Panc1 (cell line): ENCODE data around the gene TM7SF2. TPM values are rescaled to one million over a fixed set of nuclear protein-coding genes. Genes with fewer than 3 reads are reported as not detected.

Experiments used
- ATAC-seq: fragments of 200-7000 bp; cut with Tn5 transposase; 2 replicates; pipeline ENCODE4 v1.9.1; 2020; ENCODE audit warnings: mild to moderate bottlenecking, moderate library complexity
- BruUV-seq: library from RNA; stranded (reverse); fragments of 400-500 nt; replicated peaks from 2 replicates; lab custom pipeline; 2021; lab: Mats Ljungman, UMichigan
- CTCF ChIA-PET: fragments of 300-600 bp; sonication (Branson Sonifier 250); formaldehyde crosslinking; loops from one replicate; lab custom pipeline; 2022; ENCODE audit warnings: antibody characterized with exemption; lab: Charles Lee
- POLR2A ChIA-PET: fragments of 300-600 bp; sonication (Branson Sonifier 250); formaldehyde crosslinking; loops from one replicate; lab custom pipeline; 2022; ENCODE audit warnings: antibody characterized with exemption; lab: Charles Lee
- DNase-seq: peaks from one replicate; pipeline ENCODE4 v3.0.0-alpha.2; 2010; ENCODE audit warnings: low read depth, low spot score
- H3K27ac ChIP-seq: 2 replicates; pipeline ENCODE4 v1.5.1; 2011; ENCODE audit warnings: mild to moderate bottlenecking, low read length, inconsistent platforms
- H3K27me3 ChIP-seq: fragments of 200-500 bp; sonication (Bioruptor generic); 2 replicates; pipeline ENCODE4 v1.6.0; 2014; ENCODE audit warnings: low read length, inconsistent platforms; ENCODE audit not compliant: control insufficient read depth, insufficient read depth
- H3K36me3 ChIP-seq: fragments of 200-500 bp; sonication (Bioruptor generic); 2 replicates; pipeline ENCODE4 v1.5.1; 2014; ENCODE audit warnings: inconsistent platforms, mild to moderate bottlenecking, low read length, moderate library complexity; ENCODE audit not compliant: control insufficient read depth, insufficient read depth
- H3K4me1 ChIP-seq: 2 replicates; pipeline ENCODE4 v1.5.1; 2011; ENCODE audit warnings: inconsistent platforms, mild to moderate bottlenecking, low read length, moderate library complexity; ENCODE audit not compliant: control insufficient read depth, insufficient read depth
- H3K4me3 ChIP-seq, 2 experiments: 2 replicates each; pipeline ENCODE4 v1.5.1; 2011 to 2012; ENCODE audit warnings: low read depth in 2 of 2, low read length in 2 of 2, mild to moderate bottlenecking in 2 of 2, inconsistent platforms in 1 of 2, moderate library complexity in 1 of 2
- H3K9me3 ChIP-seq: fragments of 200-500 bp; sonication (Bioruptor generic); 2 replicates; pipeline ENCODE4 v1.5.1; 2014; ENCODE audit warnings: low read depth, mild to moderate bottlenecking, inconsistent platforms, low read length, moderate library complexity; ENCODE audit not compliant: control insufficient read depth, insufficient read depth
- POLR2AphosphoS5 ChIP-seq: IDR thresholded peaks from 2 replicates; pipeline ENCODE4 v1.6.1; 2012; ENCODE audit warnings: mild to moderate bottlenecking, low read depth, low read length, moderate library complexity
- SIN3A ChIP-seq: IDR thresholded peaks from 2 replicates; pipeline ENCODE4 v1.6.1; 2012; ENCODE audit warnings: low read depth, mild to moderate bottlenecking, low read length, moderate library complexity, borderline replicate concordance; ENCODE audit not compliant: insufficient read depth
- TCF7L2 ChIP-seq: IDR thresholded peaks from 2 replicates; pipeline ENCODE4 v1.6.1; 2011; ENCODE audit warnings: mild to moderate bottlenecking, low read depth, low read length, inconsistent platforms
- in situ Hi-C: cut with HindIII; loops from 2 replicates; pipeline ENCODE4 v1.10.0; 2016; ENCODE audit warnings: low sequenced_read_pairs, low pct_unique_long_range_greater_than_20kb
- intact Hi-C: fragments of 100-400 bp; cut with micrococcal nuclease; formaldehyde crosslinking; loops from one replicate; pipeline ENCODE4 v1.10.0; 2022; ENCODE audit not compliant: unreplicated experiment
- total RNA-seq: library from RNA; stranded (reverse); gene quantifications from one replicate; pipeline ENCODE4 v1.2.1, GENCODE V29; 2021; ENCODE audit not compliant: unreplicated experiment
- TF ChIP-seq, protein P1 (sequence below), 2 experiments: IDR thresholded peaks; 2 replicates each; pipeline ENCODE4 v1.6.1; 2011 to 2012; ENCODE audit warnings: low read depth in 2 of 2, control low read depth in 1 of 2, low read length in 1 of 2, mild to moderate bottlenecking in 1 of 2, moderate library complexity in 1 of 2; ENCODE audit not compliant: insufficient read depth in 1 of 2
- TF ChIP-seq, protein P2 (sequence below): fragments of 450-650 bp; IDR thresholded peaks from 2 replicates; pipeline ENCODE4 v1.5.1; 2017; ENCODE audit warnings: mild to moderate bottlenecking

Gene TM7SF2
- total RNA-seq, 1 experiment from 2014 or later = 85.4 TPM

GRCh38 chr11:65110354-65110861 is 1.3 kb upstream of the TM7SF2 start:
- TF ChIP-seq SIN3A (no peak), POLR2AphosphoS5 (peak; percentile 66; the same call in 1 of the 2 replicates), TCF7L2 (peak; percentile 45)
- TF ChIP-seq, protein P1, sequence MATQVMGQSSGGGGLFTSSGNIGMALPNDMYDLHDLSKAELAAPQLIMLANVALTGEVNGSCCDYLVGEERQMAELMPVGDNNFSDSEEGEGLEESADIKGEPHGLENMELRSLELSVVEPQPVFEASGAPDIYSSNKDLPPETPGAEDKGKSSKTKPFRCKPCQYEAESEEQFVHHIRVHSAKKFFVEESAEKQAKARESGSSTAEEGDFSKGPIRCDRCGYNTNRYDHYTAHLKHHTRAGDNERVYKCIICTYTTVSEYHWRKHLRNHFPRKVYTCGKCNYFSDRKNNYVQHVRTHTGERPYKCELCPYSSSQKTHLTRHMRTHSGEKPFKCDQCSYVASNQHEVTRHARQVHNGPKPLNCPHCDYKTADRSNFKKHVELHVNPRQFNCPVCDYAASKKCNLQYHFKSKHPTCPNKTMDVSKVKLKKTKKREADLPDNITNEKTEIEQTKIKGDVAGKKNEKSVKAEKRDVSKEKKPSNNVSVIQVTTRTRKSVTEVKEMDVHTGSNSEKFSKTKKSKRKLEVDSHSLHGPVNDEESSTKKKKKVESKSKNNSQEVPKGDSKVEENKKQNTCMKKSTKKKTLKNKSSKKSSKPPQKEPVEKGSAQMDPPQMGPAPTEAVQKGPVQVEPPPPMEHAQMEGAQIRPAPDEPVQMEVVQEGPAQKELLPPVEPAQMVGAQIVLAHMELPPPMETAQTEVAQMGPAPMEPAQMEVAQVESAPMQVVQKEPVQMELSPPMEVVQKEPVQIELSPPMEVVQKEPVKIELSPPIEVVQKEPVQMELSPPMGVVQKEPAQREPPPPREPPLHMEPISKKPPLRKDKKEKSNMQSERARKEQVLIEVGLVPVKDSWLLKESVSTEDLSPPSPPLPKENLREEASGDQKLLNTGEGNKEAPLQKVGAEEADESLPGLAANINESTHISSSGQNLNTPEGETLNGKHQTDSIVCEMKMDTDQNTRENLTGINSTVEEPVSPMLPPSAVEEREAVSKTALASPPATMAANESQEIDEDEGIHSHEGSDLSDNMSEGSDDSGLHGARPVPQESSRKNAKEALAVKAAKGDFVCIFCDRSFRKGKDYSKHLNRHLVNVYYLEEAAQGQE (IDR thresholded peaks at IDR 0.05; ENCODE audit: insufficient read depth in 1 of 2, low read depth in 2 of 2, low read length in 1 of 2) = no peak
- TF ChIP-seq, protein P2, sequence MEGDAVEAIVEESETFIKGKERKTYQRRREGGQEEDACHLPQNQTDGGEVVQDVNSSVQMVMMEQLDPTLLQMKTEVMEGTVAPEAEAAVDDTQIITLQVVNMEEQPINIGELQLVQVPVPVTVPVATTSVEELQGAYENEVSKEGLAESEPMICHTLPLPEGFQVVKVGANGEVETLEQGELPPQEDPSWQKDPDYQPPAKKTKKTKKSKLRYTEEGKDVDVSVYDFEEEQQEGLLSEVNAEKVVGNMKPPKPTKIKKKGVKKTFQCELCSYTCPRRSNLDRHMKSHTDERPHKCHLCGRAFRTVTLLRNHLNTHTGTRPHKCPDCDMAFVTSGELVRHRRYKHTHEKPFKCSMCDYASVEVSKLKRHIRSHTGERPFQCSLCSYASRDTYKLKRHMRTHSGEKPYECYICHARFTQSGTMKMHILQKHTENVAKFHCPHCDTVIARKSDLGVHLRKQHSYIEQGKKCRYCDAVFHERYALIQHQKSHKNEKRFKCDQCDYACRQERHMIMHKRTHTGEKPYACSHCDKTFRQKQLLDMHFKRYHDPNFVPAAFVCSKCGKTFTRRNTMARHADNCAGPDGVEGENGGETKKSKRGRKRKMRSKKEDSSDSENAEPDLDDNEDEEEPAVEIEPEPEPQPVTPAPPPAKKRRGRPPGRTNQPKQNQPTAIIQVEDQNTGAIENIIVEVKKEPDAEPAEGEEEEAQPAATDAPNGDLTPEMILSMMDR = peak; percentile 99
- BruUV-seq = no TSS peak
- Histone ChIP-seq H3K36me3 (no peaks in the 10 kb centered on the region), H3K9me3 (no peaks in the 10 kb centered on the region), H3K27me3 (no peaks in the 10 kb centered on the region), H3K4me1 (peaks cover 21% of the 10 kb centered on the region), H3K4me3 (no peak overlapping the region), H3K27ac (peak overlapping the region; percentile 25)
- peak; percentile 68 for ATAC-seq
- POLR2A ChIA-PET = interaction anchor here (1.0 kb wide), 1 partner anchor 8 kb away, joined by 6 read pairs; no protein-coding TSS in a partner anchor
- CTCF ChIA-PET = interaction anchor here (0.9 to 1.5 kb wide), 7 partner anchors 9 to 256 kb away, joined by 3 to 6 read pairs (median 3); partner anchors contain the start of gene ARL2
- in situ Hi-C loops = no loop called here
- DNase-seq = peak; percentile 80
- intact Hi-C loops = loop anchor here (10.0 kb wide), 1 partner anchor 266 kb away; the partner anchor contains the start of gene CDC42BPG

DNA sequence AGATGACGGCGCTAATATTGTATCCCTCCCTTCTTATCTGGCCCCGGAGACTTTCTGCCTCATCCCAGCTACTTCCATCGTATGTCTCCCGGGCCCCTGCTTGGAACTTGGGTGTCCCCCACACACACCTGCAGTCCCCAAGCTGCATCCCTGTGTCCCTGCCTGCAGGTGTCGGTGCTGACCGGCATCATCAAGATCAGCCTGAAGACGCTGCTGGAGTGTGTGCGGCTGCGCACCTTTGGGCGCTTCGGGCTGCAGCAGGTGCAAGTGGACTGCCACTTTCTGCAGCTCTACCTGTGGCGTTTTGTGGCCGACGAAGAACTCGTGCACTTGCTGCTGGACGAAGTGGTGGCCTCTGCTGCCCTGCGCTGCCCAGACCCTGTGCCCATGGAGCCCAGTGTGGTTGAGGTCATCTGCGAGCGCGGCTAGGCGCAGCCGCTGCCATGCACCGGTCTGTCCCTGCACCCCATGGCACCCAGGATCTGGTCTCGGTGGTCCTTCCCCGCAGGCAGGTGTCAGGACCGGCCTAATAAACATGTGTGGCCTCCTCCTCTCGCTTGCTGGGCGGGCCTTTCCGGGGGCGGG is 421 bp upstream of the TM7SF2 start:
- TF ChIP-seq, protein P2 = no peak
- TF ChIP-seq, protein P1 (IDR thresholded peaks at IDR 0.05; ENCODE audit: insufficient read depth in 1 of 2, low read depth in 2 of 2, low read length in 1 of 2) = no peak
- TF ChIP-seq SIN3A (no peak), TCF7L2 (no peak), POLR2AphosphoS5 (no peak)
- in situ Hi-C loops = no loop called here
- BruUV-seq = no TSS peak
- intact Hi-C loops = loop anchor here (10.0 kb wide), 1 partner anchor 266 kb away; the partner anchor contains the start of gene CDC42BPG
- H3K9me3 ChIP-seq = no peaks in the 10 kb centered on the region
- POLR2A ChIA-PET = no interaction called here
- no peaks in the 10 kb centered on the region for H3K27me3 ChIP-seq
- no peak overlapping the region for H3K27ac ChIP-seq
- H3K4me3 ChIP-seq = peak overlapping the region in 1 of 2 experiments; percentile 72; a peak in 2 of 4 replicates
- no peaks in the 10 kb centered on the region for H3K36me3 ChIP-seq
- CTCF ChIA-PET = interaction anchor here (0.6 to 1.5 kb wide), 12 partner anchors 9 to 293 kb away, joined by 3 to 6 read pairs (median 3); partner anchors contain the start of genes ARL2, FAU and MRPL49
- DNase-seq (no peak), ATAC-seq (peak; percentile 8)
- peaks cover 27% of the 10 kb centered on the region for H3K4me1 ChIP-seq
